ENCODE data around the gene PLCB4. TPM values are rescaled to one million over a fixed set of nuclear protein-coding genes. Genes with fewer than 3 reads are reported as not detected.

Gene PLCB4
- total RNA-seq, 1 donor from 2014 or later: 20.6 TPM

GRCh38 chr20:9476174-9476573, 407.3 kb downstream of the PLCB4 start:
- no peak overlapping the region for H3K4me3 Mint-ChIP-seq
- Histone ChIP-seq H3K4me3 (no peak overlapping the region), H3K4me2 (no peak overlapping the region), H4K20me1 (ENCODE audit: low read depth) (no peaks in the 10 kb centered on the region), H3F3A (ENCODE audit: low read depth) (no peaks in the 10 kb centered on the region), H3K9me3 (ENCODE audit: low read depth) (no peaks in the 10 kb centered on the region), H3K27me3 (no peaks in the 10 kb centered on the region), H3K4me1 (no peaks in the 10 kb centered on the region), H3K9ac (no peak overlapping the region), H3K27ac (no peak overlapping the region), H3K79me2 (ENCODE audit: low read depth) (no peaks in the 10 kb centered on the region), H3K36me3 (no peaks in the 10 kb centered on the region), H2AFZ (replicated peaks) (no peak overlapping the region)
- TF ChIP-seq CTCF (IDR thresholded peaks at IDR 0.05) (no peak), EZH2 (IDR thresholded peaks at IDR 0.05) (no peak), EZH2phosphoT487 (IDR thresholded peaks at IDR 0.05) (no peak)
- H3K4me1 Mint-ChIP-seq: peaks cover 5% of the 10 kb centered on the region
- no peaks in the 10 kb centered on the region for H3K9me3 Mint-ChIP-seq
- no peak overlapping the region for H3K27ac Mint-ChIP-seq
- H3K36me3 Mint-ChIP-seq: peaks cover 5% of the 10 kb centered on the region
- DNase-seq (ENCODE audit: low spot score): no peak
- peaks cover 2% of the 10 kb centered on the region for H3K27me3 Mint-ChIP-seq (ENCODE audit: insufficient read depth, low read depth)

GRCh38 chr20:9476637-9477036, 407.8 kb downstream of the PLCB4 start:
- Histone ChIP-seq H3K9ac (no peak overlapping the region), H3K4me1 (no peaks in the 10 kb centered on the region), H3K36me3 (no peaks in the 10 kb centered on the region), H4K20me1 (ENCODE audit: low read depth) (no peaks in the 10 kb centered on the region), H3K79me2 (ENCODE audit: low read depth) (no peaks in the 10 kb centered on the region), H3K4me3 (no peak overlapping the region), H3K4me2 (no peak overlapping the region), H3K27ac (no peak overlapping the region), H3K9me3 (ENCODE audit: low read depth) (no peaks in the 10 kb centered on the region), H3K27me3 (no peaks in the 10 kb centered on the region), H3F3A (ENCODE audit: low read depth) (no peaks in the 10 kb centered on the region), H2AFZ (replicated peaks) (no peak overlapping the region)
- no peak for DNase-seq (ENCODE audit: low spot score)
- H3K27ac Mint-ChIP-seq: no peak overlapping the region
- peaks cover 5% of the 10 kb centered on the region for H3K36me3 Mint-ChIP-seq
- TF ChIP-seq EZH2 (IDR thresholded peaks at IDR 0.05): no peak
- no peak for TF ChIP-seq CTCF (IDR thresholded peaks at IDR 0.05)
- no peak for TF ChIP-seq EZH2phosphoT487 (IDR thresholded peaks at IDR 0.05)
- peaks cover 5% of the 10 kb centered on the region for H3K4me1 Mint-ChIP-seq
- peaks cover 2% of the 10 kb centered on the region for H3K27me3 Mint-ChIP-seq (ENCODE audit: insufficient read depth, low read depth)
- H3K4me3 Mint-ChIP-seq: no peak overlapping the region
- H3K9me3 Mint-ChIP-seq: no peaks in the 10 kb centered on the region

GRCh38 chr20:9478771-9479170, 409.9 kb downstream of the PLCB4 start:
- Histone ChIP-seq H2AFZ (replicated peaks) (no peak overlapping the region), H3K79me2 (ENCODE audit: low read depth) (no peaks in the 10 kb centered on the region), H3K36me3 (no peaks in the 10 kb centered on the region), H3K27ac (no peak overlapping the region), H3K4me3 (no peak overlapping the region), H3K9me3 (ENCODE audit: low read depth) (no peaks in the 10 kb centered on the region), H3K27me3 (no peaks in the 10 kb centered on the region), H3F3A (ENCODE audit: low read depth) (no peaks in the 10 kb centered on the region), H4K20me1 (ENCODE audit: low read depth) (no peaks in the 10 kb centered on the region), H3K4me2 (no peak overlapping the region), H3K4me1 (no peaks in the 10 kb centered on the region), H3K9ac (no peak overlapping the region)
- no peak overlapping the region for H3K27ac Mint-ChIP-seq
- H3K4me3 Mint-ChIP-seq: no peak overlapping the region
- H3K27me3 Mint-ChIP-seq (ENCODE audit: insufficient read depth, low read depth): peaks cover under 1% of the 10 kb centered on the region
- no peak for TF ChIP-seq EZH2 (IDR thresholded peaks at IDR 0.05)
- no peak for TF ChIP-seq EZH2phosphoT487 (IDR thresholded peaks at IDR 0.05)
- TF ChIP-seq CTCF (IDR thresholded peaks at IDR 0.05): no peak
- H3K9me3 Mint-ChIP-seq: no peaks in the 10 kb centered on the region
- DNase-seq (ENCODE audit: low spot score): no peak
- peaks cover 9% of the 10 kb centered on the region for H3K4me1 Mint-ChIP-seq
- H3K36me3 Mint-ChIP-seq: no peaks in the 10 kb centered on the region
